GM12875 (cell line): Measurements from ENCODE around the gene NUDT13.
"Not testable (repeated sequence)": the region's sequence is repeated elsewhere in the genome, so short reads cannot be mapped to it uniquely, and the experiment has no call there.

Experiments used
- H3K4me3 ChIP-seq: one replicate; pipeline ENCODE4 v1.5.1; 2011; ENCODE audit warnings: low read depth, low read length, control low read depth
- TF ChIP-seq, protein P1 (sequence below): IDR thresholded peaks from 2 replicates; pipeline ENCODE4 v1.5.1; 2011; ENCODE audit warnings: low read depth, mild to moderate bottlenecking, control low read depth, inconsistent platforms, low read length, moderate library complexity, borderline replicate concordance; ENCODE audit not compliant: insufficient read depth

The NUDT13 gene

DNA sequence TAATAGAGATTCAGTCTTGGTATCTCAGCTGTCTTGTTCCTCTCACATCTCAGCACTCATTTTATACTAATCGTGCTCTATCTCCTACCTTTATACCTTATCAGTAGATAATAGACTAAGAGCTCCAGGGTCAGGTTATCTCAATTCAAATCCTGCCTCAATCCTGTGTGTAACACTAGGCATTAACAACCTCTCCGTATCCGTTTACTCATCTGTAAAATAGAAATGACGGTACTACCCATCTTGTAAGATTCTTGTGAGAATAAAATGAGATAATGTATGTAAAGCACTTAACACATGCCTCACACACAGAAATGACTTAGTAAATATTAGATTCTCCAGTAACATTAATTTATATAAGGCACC, 13.0 kb upstream of the NUDT13 start:
- no peak overlapping the region for H3K4me3 ChIP-seq
- TF ChIP-seq, protein P1, sequence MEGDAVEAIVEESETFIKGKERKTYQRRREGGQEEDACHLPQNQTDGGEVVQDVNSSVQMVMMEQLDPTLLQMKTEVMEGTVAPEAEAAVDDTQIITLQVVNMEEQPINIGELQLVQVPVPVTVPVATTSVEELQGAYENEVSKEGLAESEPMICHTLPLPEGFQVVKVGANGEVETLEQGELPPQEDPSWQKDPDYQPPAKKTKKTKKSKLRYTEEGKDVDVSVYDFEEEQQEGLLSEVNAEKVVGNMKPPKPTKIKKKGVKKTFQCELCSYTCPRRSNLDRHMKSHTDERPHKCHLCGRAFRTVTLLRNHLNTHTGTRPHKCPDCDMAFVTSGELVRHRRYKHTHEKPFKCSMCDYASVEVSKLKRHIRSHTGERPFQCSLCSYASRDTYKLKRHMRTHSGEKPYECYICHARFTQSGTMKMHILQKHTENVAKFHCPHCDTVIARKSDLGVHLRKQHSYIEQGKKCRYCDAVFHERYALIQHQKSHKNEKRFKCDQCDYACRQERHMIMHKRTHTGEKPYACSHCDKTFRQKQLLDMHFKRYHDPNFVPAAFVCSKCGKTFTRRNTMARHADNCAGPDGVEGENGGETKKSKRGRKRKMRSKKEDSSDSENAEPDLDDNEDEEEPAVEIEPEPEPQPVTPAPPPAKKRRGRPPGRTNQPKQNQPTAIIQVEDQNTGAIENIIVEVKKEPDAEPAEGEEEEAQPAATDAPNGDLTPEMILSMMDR = no peak

DNA sequence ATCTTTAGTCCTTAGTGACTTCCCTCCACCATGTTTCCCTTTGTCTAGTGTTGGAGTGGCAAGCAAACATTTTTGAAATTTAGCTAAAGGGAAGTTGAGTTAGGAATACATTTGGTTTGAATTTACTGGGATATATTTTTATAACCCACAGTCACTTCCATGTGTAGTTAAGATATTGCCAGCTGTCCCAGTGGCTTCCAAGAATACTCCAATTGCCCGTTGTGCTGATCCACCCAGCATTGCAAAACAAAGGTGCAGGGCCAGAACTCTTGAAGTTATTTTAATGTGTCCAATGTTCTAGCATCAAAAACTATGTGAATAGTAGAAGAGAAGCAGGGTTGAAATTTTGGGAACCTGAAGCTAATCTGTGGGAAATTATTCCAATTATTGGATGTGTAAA, 11.1 kb upstream of the NUDT13 start:
- TF ChIP-seq, protein P1 = no peak
- no peak overlapping the region for H3K4me3 ChIP-seq

DNA sequence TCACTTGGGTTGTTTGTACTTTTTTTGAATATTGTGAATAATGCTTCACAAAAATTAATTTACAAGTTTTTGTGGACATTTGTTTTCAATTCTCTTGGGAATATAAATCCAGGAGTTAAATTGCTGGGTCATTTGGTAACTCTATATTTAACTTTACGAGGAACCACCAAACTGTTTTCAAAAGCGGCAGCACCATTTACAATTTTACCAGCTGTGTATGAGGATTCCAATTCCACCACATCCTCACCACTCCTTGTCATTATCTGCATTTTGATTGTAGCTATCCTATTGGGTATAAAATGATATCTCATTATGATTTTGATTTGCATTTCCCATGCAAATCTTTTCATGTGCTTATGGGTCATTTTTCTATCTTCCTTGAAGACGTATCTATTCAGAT, 4.0 kb upstream of the NUDT13 start:
- TF ChIP-seq, protein P1 = no peak
- no peak overlapping the region for H3K4me3 ChIP-seq

DNA sequence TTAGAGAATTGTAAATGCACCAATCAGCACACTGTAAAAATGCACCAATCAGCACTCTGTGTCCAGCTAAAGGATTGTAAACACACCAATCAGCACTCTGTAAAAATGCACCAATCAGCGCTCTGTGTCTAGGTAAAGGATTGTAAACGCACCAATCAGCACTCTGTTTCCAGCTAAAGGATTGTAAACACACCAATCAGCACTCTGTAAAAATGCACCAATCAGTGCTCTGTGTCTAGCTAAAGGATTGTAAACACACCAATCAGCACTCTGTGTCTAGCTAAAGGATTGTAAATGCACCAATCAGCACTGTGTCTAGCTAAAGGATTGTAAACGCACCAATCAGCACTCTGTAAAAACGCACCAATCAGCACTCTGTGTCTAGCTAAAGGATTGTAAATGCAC, 1.0 kb upstream of the NUDT13 start:
- not testable (repeated sequence) for H3K4me3 ChIP-seq

DNA sequence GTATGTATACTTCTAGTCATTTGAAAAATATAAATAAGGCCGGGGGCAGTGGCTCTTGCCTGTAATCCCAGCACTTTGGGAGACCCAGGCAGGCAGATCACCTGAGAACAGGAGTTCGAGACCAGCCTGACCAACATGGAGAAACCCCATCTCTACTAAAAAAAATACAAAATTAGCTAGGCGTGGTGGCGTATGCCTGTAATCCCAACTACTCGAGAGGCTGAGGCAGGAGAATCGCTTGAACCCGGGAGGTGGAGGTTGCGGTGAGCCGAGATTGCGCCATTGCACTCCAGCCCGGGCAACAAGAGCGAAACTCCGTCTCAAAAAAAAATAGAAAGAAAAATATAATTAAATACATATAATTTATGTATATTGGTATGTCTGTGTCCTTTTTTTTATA, 1.8 kb downstream of the NUDT13 start:
- H3K4me3 ChIP-seq = not testable (repeated sequence)

DNA sequence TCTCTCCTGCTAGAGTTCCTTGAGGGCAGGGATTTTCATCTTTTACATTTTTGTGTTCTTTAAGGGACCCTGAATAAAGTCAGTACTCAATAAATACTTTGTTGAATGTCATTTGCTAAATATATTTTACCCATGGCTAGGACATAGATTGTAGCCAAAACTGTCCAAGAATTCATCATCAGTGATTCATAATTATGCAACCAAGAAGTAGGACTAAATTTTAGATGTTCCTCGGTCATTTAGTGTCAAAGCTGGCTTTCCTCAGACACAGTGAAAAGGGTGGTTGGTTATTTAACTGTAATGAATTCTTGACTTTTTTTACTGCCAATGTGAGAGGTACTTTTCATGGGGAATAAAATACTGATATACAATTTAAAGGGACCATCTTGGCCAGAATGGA, 3.3 kb downstream of the NUDT13 start:
- TF ChIP-seq, protein P1 = no peak
- H3K4me3 ChIP-seq = no peak overlapping the region

DNA sequence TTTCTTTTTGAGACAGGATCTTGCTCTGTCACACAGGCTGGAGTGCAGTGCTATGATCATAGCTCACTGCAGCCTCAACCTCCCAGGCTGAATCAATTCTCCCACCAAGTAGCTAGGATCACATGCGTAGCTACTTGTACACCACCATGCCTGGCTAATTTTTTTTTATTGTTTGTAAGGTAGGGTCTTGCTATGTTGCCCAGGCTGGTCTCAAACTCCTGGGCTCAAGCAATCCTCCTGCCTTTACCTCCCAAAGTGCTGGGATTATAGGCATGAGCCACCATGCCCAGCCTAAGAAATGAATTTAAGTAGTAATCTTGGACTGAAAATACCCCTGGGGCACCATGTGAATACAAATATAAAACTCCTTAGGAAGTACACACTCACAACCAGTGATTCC, 5.8 kb downstream of the NUDT13 start:
- no peak overlapping the region for H3K4me3 ChIP-seq
- TF ChIP-seq, protein P1 = no peak

DNA sequence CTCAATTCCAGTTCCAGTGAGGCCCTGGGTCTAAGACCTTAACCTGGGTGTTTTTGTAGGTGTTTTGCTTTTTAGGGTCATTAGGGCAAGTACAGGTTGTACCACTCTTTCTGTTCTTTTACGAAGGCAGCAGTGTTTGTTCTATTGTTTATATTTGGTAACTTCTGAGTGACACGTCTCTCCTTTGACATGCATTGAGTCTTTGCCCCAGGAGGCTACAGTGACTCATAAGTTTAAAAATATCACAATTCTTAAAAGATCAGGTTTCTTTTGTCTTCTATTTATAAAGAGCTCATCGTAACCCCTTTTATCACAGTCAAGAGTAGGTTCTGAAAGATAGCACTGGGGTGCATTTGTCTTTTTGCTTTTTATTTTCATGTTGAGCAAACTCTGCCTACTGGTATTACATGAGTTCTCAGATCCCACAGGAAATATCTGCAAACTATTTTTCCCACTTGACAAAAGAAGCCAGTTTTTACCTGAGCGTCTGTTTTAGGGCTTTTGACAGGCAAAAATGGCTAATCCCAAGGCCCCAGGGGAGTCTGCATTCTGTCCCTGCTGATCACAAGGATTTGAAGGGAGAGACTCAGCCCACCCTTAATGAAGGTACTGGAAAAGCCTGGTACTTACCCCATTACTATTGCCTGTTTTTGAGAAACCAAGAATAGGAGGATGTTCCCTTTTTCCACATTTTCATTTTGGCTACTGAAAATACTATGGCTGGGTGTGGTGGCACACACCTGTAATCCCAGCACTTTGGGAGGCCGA, 7.9 kb downstream of the NUDT13 start:
- TF ChIP-seq, protein P1 = no peak

More for the DNA sequence above, 7.9 kb downstream of the NUDT13 start:
- no peak overlapping the region for H3K4me3 ChIP-seq
